Hematopoietic multipotent progenitor cell treated with erythropoietin and hydrocortisone succinate and interleukin-3 and kit ligand, for 8 days (in vitro differentiated cells): ENCODE results near the gene MAPKAP1.

ENCODE experiments used
- DNase-seq: peaks from one replicate; pipeline ENCODE4 v3.0.0-alpha.2; 2015

Gene MAPKAP1

GRCh38 chr9:125706651-125707471 is at the start of gene MAPKAP1:
TSS of gene MAPKAP1 (minus strand) at chr9:125707208. CDS start at chr9:125672574, 34,634 bp downstream.
- peak; percentile 96 for DNase-seq

- DNase-seq, result no peak
These were observed 49.5 kb upstream of the MAPKAP1 start for GRCh38 chr9:125756518-125756917.

GRCh38 chr9:125755340-125755739 is 48.3 kb upstream of the MAPKAP1 start:
- no peak for DNase-seq

GRCh38 chr9:125754096-125754495 is 47.1 kb upstream of the MAPKAP1 start:
- no peak for DNase-seq

- DNase-seq, result no peak
These were observed 45.1 kb upstream of the MAPKAP1 start for GRCh38 chr9:125752070-125752628.

GRCh38 chr9:125750627-125751011 is 43.6 kb upstream of the MAPKAP1 start:
- no peak for DNase-seq

- no peak for DNase-seq
These were observed 43.1 kb upstream of the MAPKAP1 start for GRCh38 chr9:125749951-125750626.

GRCh38 chr9:125749287-125749935 is 42.4 kb upstream of the MAPKAP1 start:
- no peak for DNase-seq

- DNase-seq, result no peak
These were observed 41.6 kb upstream of the MAPKAP1 start for GRCh38 chr9:125748446-125749099.

GRCh38 chr9:125747765-125748445 is 40.9 kb upstream of the MAPKAP1 start:
- DNase-seq, result peak; percentile 17

GRCh38 chr9:125747053-125747764 is 40.2 kb upstream of the MAPKAP1 start, which contains the start of gene PBX3:
TSS of gene PBX3 (plus strand) at chr9:125747373.
- DNase-seq, result peak; percentile 51

GRCh38 chr9:125746774-125747052 is 39.7 kb upstream of the MAPKAP1 start:
- DNase-seq, result no peak

- DNase-seq, result peak; percentile 98
These were observed 39.2 kb upstream of the MAPKAP1 start for GRCh38 chr9:125746017-125746773.

- DNase-seq, result no peak
These were observed 38.6 kb upstream of the MAPKAP1 start for GRCh38 chr9:125745682-125746016.

- DNase-seq, result no peak
These were observed 38.0 kb upstream of the MAPKAP1 start for GRCh38 chr9:125745018-125745417.

- no peak for DNase-seq
These were observed 37.6 kb upstream of the MAPKAP1 start for GRCh38 chr9:125744616-125745015.

- DNase-seq, result no peak
These were observed 36.8 kb upstream of the MAPKAP1 start for GRCh38 chr9:125743682-125744428.

- no peak for DNase-seq
These were observed 35.6 kb upstream of the MAPKAP1 start for GRCh38 chr9:125742657-125743056.

GRCh38 chr9:125739436-125739835 is 32.4 kb upstream of the MAPKAP1 start:
- DNase-seq, result no peak

- no peak for DNase-seq
These were observed 25.6 kb upstream of the MAPKAP1 start for GRCh38 chr9:125732562-125732961.
